H1 (cell line): ENCODE results near the gene ITIH4. TPM values are rescaled to one million over a fixed set of nuclear protein-coding genes. Genes with fewer than 3 reads are reported as not detected.

Source experiments
- CTCF ChIP-seq, 3 experiments: IDR thresholded peaks; 1 replicate in 2 of 3; 2 replicates in 1 of 3; pipeline versions ENCODE4 v1.5.1 to v1.6.1; 2011; ENCODE audit warnings: low read length in 3 of 3, mild to moderate bottlenecking in 3 of 3, inconsistent platforms in 2 of 3, low read depth in 1 of 3, moderate library complexity in 1 of 3; ENCODE audit not compliant: insufficient read depth in 1 of 3; ENCODE audit errors: control extremely low read depth in 1 of 3
- GTF2F1 ChIP-seq: IDR thresholded peaks from 2 replicates; pipeline ENCODE4 v1.6.1; 2012; ENCODE audit warnings: low read depth, low read length, improper control_type of control experiment, borderline replicate concordance
- HDAC2 ChIP-seq, 2 experiments: fragments of 300-600 bp in 1 of 2; sonication (generic) in 1 of 2; IDR thresholded peaks; 2 replicates each; pipeline ENCODE4 v1.6.1; 2011 to 2012; ENCODE audit warnings: low read depth in 2 of 2, low read length in 2 of 2, mild to moderate bottlenecking in 2 of 2, moderate library complexity in 2 of 2, borderline replicate concordance in 1 of 2, inconsistent platforms in 1 of 2
- NANOG ChIP-seq: IDR thresholded peaks from 2 replicates; pipeline ENCODE4 v1.6.1; 2011; ENCODE audit warnings: low read length, low read depth, mild to moderate bottlenecking, inconsistent platforms; ENCODE audit not compliant: insufficient read depth, poor library complexity, severe bottlenecking
- polyA plus RNA-seq, 7 experiments: library from polyadenylated mRNA; depleted of rRNA in 3 of 7; stranded (reverse) in 5 of 7; unstranded in 2 of 7; fragments of >200 nt in 5 of 7; fragments of 200-250 nt in 2 of 7; gene quantifications; 1 replicate in 5 of 7; 2 replicates in 1 of 7; 4 replicates in 1 of 7; pipeline versions ENCODE4 v1.2.1 to v1.2.3, GENCODE V29; 2011 to 2013; ENCODE audit warnings: missing spikeins in 2 of 7, mixed read lengths in 2 of 7
- total RNA-seq: library from RNA; stranded (reverse); fragmentation: NEBNext Ultra II Directional; extraction: Animal tissue kit (Norgen Biotek cat#: 25700); gene quantifications from 2 replicates; pipeline ENCODE4 v1.2.1, GENCODE V29; 2021

ITIH4 gene
- total and polyA plus RNA-seq, 2 of the 8 experiments (the other 6 are each of a cell fraction or from before 2014, with no cell fraction given), result 3.4 to 3.7 TPM

- TF ChIP-seq HDAC2 (IDR thresholded peaks at IDR 0.05; ENCODE audit: borderline replicate concordance in 1 of 2, low read depth in 2 of 2, low read length in 2 of 2) (no peak), GTF2F1 (no peak), CTCF (IDR thresholded peaks at IDR 0.05; ENCODE audit: control extremely low read depth in 1 of 3, insufficient read depth in 1 of 3, low read depth in 1 of 3, low read length in 3 of 3) (no peak), NANOG (no peak)
- TF ChIP-seq, all 59 proteins: peak for 0
Observed at GRCh38 chr3:52789746-52790040, 40.8 kb downstream of the ITIH4 start (continued).
